Endothelial cell of umbilical vein (primary cell): Measurements from ENCODE around the gene CCDC185. TPM values are rescaled to one million over a fixed set of nuclear protein-coding genes. Genes with fewer than 3 reads are reported as not detected.

Experiments used
- BruUV-seq: library from RNA; stranded (reverse); fragments of 400-500 nt; replicated peaks from 2 replicates; lab custom pipeline; 2021; lab: Mats Ljungman, UMichigan
- CTCF ChIA-PET: fragments of 300-600, 350-600 bp; sonication (Branson Sonifier 250); formaldehyde crosslinking; loops from one replicate; lab custom pipeline; 2021; ENCODE audit warnings: antibody characterized with exemption, inconsistent platforms; lab: Charles Lee
- POLR2A ChIA-PET: fragments of 300-600, 350-600 bp; sonication (Branson Sonifier 250); formaldehyde crosslinking; loops from one replicate; lab custom pipeline; 2021; ENCODE audit warnings: antibody characterized with exemption, inconsistent platforms; lab: Charles Lee
- DNase-seq: peaks from one replicate; pipeline ENCODE4 v3.0.0-alpha.2; 2011; ENCODE audit warnings: low read depth, low spot score
- FAIRE-seq: peaks from 2 replicates; lab custom pipeline; 2011; peaks lifted over from hg19 to GRCh38; lab: Jason Lieb, UNC
- H2AFZ ChIP-seq: 2 replicates; pipeline ENCODE4 v1.6.0; 2012; ENCODE audit warnings: low read depth, low read length, control low read depth, inconsistent platforms
- H3K27ac ChIP-seq: 2 replicates; pipeline ENCODE4 v1.5.1; 2011; ENCODE audit warnings: low read depth, mild to moderate bottlenecking, control low read depth, low read length, moderate library complexity; ENCODE audit not compliant: insufficient read depth
- H3K27me3 ChIP-seq, 2 experiments: 2 replicates each; pipeline versions ENCODE4 v1.6.0 to v1.6.1; 2011; ENCODE audit warnings: low read length in 2 of 2, mixed read lengths in 1 of 2; ENCODE audit not compliant: control insufficient read depth in 2 of 2, insufficient read depth in 2 of 2
- H3K36me3 ChIP-seq, 2 experiments: 2 replicates in 1 of 2; 3 replicates in 1 of 2; pipeline ENCODE4 v1.5.1; 2011; ENCODE audit warnings: low read length in 2 of 2, mild to moderate bottlenecking in 1 of 2, moderate library complexity in 1 of 2; ENCODE audit not compliant: control insufficient read depth in 2 of 2, insufficient read depth in 2 of 2; ENCODE audit errors: extremely low read depth in 1 of 2
- H3K4me1 ChIP-seq: 3 replicates; pipeline ENCODE4 v1.5.1; 2011; ENCODE audit warnings: mild to moderate bottlenecking, low read length; ENCODE audit not compliant: control insufficient read depth, insufficient read depth; ENCODE audit errors: extremely low read depth
- H3K4me2 ChIP-seq: 2 replicates; pipeline ENCODE4 v1.6.1; 2011; ENCODE audit warnings: low read length, control low read depth, mixed read lengths; ENCODE audit not compliant: insufficient read depth
- H3K4me3 ChIP-seq, 3 experiments: fragments of 200-600 bp in 1 of 3; sonication (generic), shearing (Covaris generic) in 1 of 3; replicated peaks in 1 of 3; 2 replicates each; pipeline ENCODE4 v1.5.1; 2011 to 2016; ENCODE audit warnings: control low read depth in 3 of 3, low read length in 3 of 3, mild to moderate bottlenecking in 2 of 3, inconsistent platforms in 1 of 3, low read depth in 1 of 3, moderate library complexity in 1 of 3; ENCODE audit not compliant: insufficient read depth in 1 of 3
- H3K79me2 ChIP-seq: 2 replicates; pipeline ENCODE4 v1.6.0; 2012; ENCODE audit warnings: low read length, inconsistent platforms; ENCODE audit not compliant: control insufficient read depth, insufficient read depth
- H3K9ac ChIP-seq: replicated peaks from 2 replicates; pipeline ENCODE3; 2011; ENCODE audit warnings: low read length, control low read depth; ENCODE audit not compliant: insufficient read depth; ENCODE audit errors: extremely low read depth
- H3K9me1 ChIP-seq: replicated peaks from 3 replicates; pipeline ENCODE4 v1.6.0; 2011; ENCODE audit warnings: mild to moderate bottlenecking, low read length; ENCODE audit not compliant: control insufficient read depth, insufficient read depth; ENCODE audit errors: extremely low read depth
- H3K9me3 ChIP-seq: replicated peaks from 2 replicates; pipeline ENCODE4 v1.5.1; 2012; ENCODE audit warnings: low read length, inconsistent platforms; ENCODE audit not compliant: control insufficient read depth, insufficient read depth
- H4K20me1 ChIP-seq: replicated peaks from 2 replicates; pipeline ENCODE3; 2011; ENCODE audit warnings: mild to moderate bottlenecking, low read length; ENCODE audit not compliant: control insufficient read depth, insufficient read depth; ENCODE audit errors: extremely low read depth
- CTCF ChIP-seq, 2 donors: IDR thresholded peaks; 1 replicate in 1 of 2; 2 replicates in 1 of 2; pipeline ENCODE4 v1.5.1; 2011; ENCODE audit warnings: low read length in 2 of 2, mild to moderate bottlenecking in 2 of 2, moderate library complexity in 2 of 2, control low read depth in 1 of 2, inconsistent platforms in 1 of 2, low read depth in 1 of 2; ENCODE audit not compliant: insufficient read depth in 1 of 2; ENCODE audit errors: extremely low read depth in 1 of 2
- EZH2 ChIP-seq: IDR thresholded peaks from 2 replicates; pipeline ENCODE4 v1.6.1; 2012; ENCODE audit warnings: borderline replicate concordance, low read depth, mild to moderate bottlenecking, moderate library complexity, low read length, inconsistent platforms; ENCODE audit not compliant: severe bottlenecking
- FOS ChIP-seq: IDR thresholded peaks from 2 replicates; pipeline ENCODE4 v1.6.1; 2011; ENCODE audit warnings: mild to moderate bottlenecking, low read length, moderate library complexity, borderline replicate concordance; ENCODE audit not compliant: insufficient read depth
- GATA2 ChIP-seq: IDR thresholded peaks from 2 replicates; pipeline ENCODE4 v1.7.0; 2011; ENCODE audit warnings: low read depth, mild to moderate bottlenecking, moderate library complexity, mixed read lengths, low read length; ENCODE audit not compliant: insufficient read length, insufficient read depth
- JUN ChIP-seq: IDR thresholded peaks from 2 replicates; pipeline ENCODE4 v1.6.1; 2011; ENCODE audit warnings: borderline replicate concordance, low read depth; ENCODE audit not compliant: insufficient read length, insufficient read depth
- MYC ChIP-seq: IDR thresholded peaks from one replicate; pipeline ENCODE4 v1.6.1; 2011; ENCODE audit warnings: mild to moderate bottlenecking, low read depth, low read length
- POLR2A ChIP-seq: IDR thresholded peaks from 2 replicates; pipeline ENCODE4 v1.6.1; 2012; ENCODE audit warnings: low read depth, mild to moderate bottlenecking, control low read depth, low read length
- POLR2AphosphoS5 ChIP-seq: IDR thresholded peaks from 2 replicates; pipeline ENCODE4 v1.6.1; 2012; ENCODE audit warnings: low read depth, mild to moderate bottlenecking, control low read depth, low read length, moderate library complexity; ENCODE audit not compliant: insufficient read depth
- dilution Hi-C: fragments of 300-500 bp; cut with MboI; formaldehyde crosslinking; loops from one replicate; pipeline ENCODE4 v1.15.0; 2019; ENCODE audit warnings: low sequenced_read_pairs; ENCODE audit not compliant: extremely low pct_ligation_motif_present
- intact Hi-C: fragments of 100-400 bp; cut with micrococcal nuclease; formaldehyde crosslinking; loops from one replicate; pipeline ENCODE4 v1.10.0; 2022
- polyA plus RNA-seq, 4 experiments: library from polyadenylated mRNA; depleted of rRNA in 3 of 4; stranded (reverse) in 3 of 4; unstranded in 1 of 4; fragments of >200 nt; gene quantifications; 2 replicates each; pipeline versions ENCODE4 v1.2.1 to v1.2.3, GENCODE V29; 2011 to 2012; ENCODE audit warnings: missing spikeins in 1 of 4
- total RNA-seq: library from RNA; stranded (reverse); gene quantifications from 2 replicates; pipeline ENCODE4 v1.2.3, GENCODE V29; 2021
- TF ChIP-seq, protein P1 (sequence below): IDR thresholded peaks from 2 replicates; pipeline ENCODE4 v1.6.1; 2011; ENCODE audit not compliant: insufficient read depth, insufficient read length

CCDC185 gene
- total and polyA plus RNA-seq, 2 donors (not counting 3 experiments of a cell fraction or from before 2014, with no cell fraction given): not detected

DNA sequence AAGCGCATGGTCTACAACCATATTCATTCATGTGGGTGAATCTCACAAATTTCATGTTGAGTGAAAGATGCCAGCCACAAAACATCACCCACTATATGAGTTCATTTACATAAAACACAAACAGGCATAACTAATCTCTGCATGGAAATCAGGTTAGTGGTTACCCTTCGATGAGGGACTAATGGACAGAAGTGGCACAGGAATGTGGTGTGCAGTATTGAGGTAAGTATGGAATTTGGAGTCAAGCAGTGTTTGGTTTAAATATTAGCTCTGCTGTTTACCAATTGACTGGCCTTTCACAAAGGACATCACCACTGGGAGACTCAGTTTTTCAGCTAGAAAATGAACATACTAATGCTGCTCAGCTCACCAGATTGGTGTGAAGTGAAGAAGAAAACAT lies 24.2 kb downstream of the CCDC185 start:
- no peaks in the 10 kb centered on the region for H3K79me2 ChIP-seq
- no peak overlapping the region for H3K4me3 ChIP-seq
- no peaks in the 10 kb centered on the region for H3K9me1 ChIP-seq
- no peak overlapping the region for H2AFZ ChIP-seq
- no peak for DNase-seq
- TF ChIP-seq MYC (no peak), CTCF (IDR thresholded peaks at IDR 0.05; ENCODE audit: extremely low read depth in 1 of 2, insufficient read depth in 1 of 2, low read depth in 1 of 2, low read length in 2 of 2) (no peak), JUN (no peak), GATA2 (no peak), EZH2 (no peak), FOS (no peak), POLR2AphosphoS5 (no peak), POLR2A (no peak)
- TF ChIP-seq, protein P1, sequence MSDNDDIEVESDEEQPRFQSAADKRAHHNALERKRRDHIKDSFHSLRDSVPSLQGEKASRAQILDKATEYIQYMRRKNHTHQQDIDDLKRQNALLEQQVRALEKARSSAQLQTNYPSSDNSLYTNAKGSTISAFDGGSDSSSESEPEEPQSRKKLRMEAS: no peak
- no peaks in the 10 kb centered on the region for H4K20me1 ChIP-seq
- dilution Hi-C loops (no loop called here), intact Hi-C loops (no loop called here)
- BruUV-seq: no TSS peak
- CTCF ChIA-PET: no interaction called here
- FAIRE-seq: no peak
- no peaks in the 10 kb centered on the region for H3K9me3 ChIP-seq
- no peak overlapping the region for H3K9ac ChIP-seq
- POLR2A ChIA-PET: no interaction called here
- no peaks in the 10 kb centered on the region for H3K4me1 ChIP-seq
- no peaks in the 10 kb centered on the region for H3K27me3 ChIP-seq
- no peaks in the 10 kb centered on the region for H3K36me3 ChIP-seq
- no peak overlapping the region for H3K27ac ChIP-seq
- no peak overlapping the region for H3K4me2 ChIP-seq
